Measurements from ENCODE around the gene G6PC1.

- no peak for TF ChIP-seq CTCF (IDR thresholded peaks at IDR 0.05)
- TF ChIP-seq POLR2A (IDR thresholded peaks at IDR 0.05), result no peak
These were observed 46.2 kb downstream of the G6PC1 start for GRCh38 chr17:42946812-42947211.

Data from thyroid gland (tissue), 4 donors.